Neuron (in vitro differentiated cells): Measurements from ENCODE around the gene DUSP2.
A peak's percentile ranks its signal among the peaks of the same experiment; 100 is the strongest.
"Not testable (repeated sequence)": the region's sequence is repeated elsewhere in the genome, so short reads cannot be mapped to it uniquely, and the experiment has no call there.

Experiments used
- H2AFZ ChIP-seq: one replicate; pipeline ENCODE4 v1.6.1; 2013; ENCODE audit warnings: low read depth, mild to moderate bottlenecking, inconsistent platforms, low read length, moderate library complexity
- H3K27me3 ChIP-seq: one replicate; pipeline ENCODE4 v1.6.1; 2013; ENCODE audit warnings: low read length; ENCODE audit not compliant: insufficient read depth
- H3K36me3 ChIP-seq: one replicate; pipeline ENCODE4 v1.6.1; 2013; ENCODE audit warnings: low read length; ENCODE audit not compliant: insufficient read depth
- H3K4me1 ChIP-seq: one replicate; pipeline ENCODE4 v1.6.1; 2013; ENCODE audit warnings: low read length; ENCODE audit not compliant: insufficient read depth
- H3K4me3 ChIP-seq: 2 replicates; pipeline ENCODE4 v1.5.1; 2013; ENCODE audit warnings: mild to moderate bottlenecking, low read length, moderate library complexity
- H3K9me3 ChIP-seq: one replicate; pipeline ENCODE4 v1.6.1; 2013; ENCODE audit warnings: low read length

Gene DUSP2

DNA sequence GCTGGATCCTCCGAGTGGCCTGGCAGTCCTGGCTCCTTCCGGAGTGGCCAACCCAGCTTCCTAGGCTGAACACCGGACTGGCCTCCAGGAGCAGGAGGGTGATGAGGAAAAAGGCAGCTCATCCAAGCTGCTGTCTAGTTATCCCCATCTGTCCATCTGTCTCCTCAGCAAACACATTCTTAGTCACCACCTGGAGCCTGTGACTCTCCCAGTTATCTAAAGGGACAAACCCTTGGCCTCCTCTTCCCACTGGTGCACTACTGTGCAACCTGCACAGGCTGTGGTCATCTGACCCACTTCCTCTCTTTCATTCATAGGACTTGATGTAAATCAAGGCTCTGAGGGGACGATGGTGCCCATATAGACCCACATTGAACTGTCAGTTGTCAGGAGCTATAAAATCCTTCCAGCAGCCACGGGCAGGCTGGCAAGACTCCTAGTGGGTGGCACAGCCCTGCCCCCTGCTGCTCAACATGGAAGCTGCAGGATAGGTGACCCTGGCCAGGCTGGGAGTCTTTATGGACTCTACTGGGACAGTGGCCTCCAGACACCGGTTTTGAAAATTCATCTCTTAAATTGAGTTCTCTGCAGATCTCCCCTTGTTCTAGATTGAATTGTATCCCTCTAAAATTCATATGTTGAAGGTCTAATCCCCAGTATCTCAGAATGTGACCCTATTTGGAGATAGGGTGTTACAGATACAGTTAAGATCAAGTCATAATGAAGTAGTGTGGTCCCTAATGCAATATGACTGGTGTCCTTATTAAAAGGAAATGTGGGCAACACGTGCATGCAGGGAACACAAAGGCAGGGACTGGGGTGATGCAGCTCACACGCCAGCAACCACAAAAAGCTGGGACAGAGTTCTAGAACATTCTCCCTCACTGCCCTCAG lies 29.3 kb upstream of the DUSP2 start:
- Histone ChIP-seq H3K27me3 (no peaks in the 10 kb centered on the region), H2AFZ (no peak overlapping the region), H3K9me3 (no peaks in the 10 kb centered on the region), H3K4me1 (no peaks in the 10 kb centered on the region), H3K4me3 (no peak overlapping the region), H3K36me3 (no peaks in the 10 kb centered on the region)

DNA sequence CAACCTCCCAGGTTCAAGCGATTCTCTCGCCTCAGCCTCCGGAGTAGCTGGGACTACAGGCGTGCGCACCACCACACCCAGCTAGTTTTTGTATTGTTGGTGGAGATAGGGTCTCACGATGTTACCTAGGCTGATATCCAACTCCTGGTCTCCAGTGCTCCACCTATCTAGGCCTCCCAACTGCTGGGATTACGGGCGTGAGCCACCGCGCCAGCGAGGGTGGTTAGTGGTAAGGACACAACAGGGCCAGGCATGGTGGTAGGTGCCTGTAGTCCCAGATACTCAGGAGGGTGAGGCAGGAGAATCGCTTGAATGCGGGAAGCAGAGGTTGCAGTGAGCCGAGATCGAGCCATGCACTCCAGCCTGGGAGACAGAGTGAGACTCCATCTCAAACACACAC lies 26.6 kb upstream of the DUSP2 start:
- no peaks in the 10 kb centered on the region for H3K27me3 ChIP-seq
- H3K4me1 ChIP-seq, result no peaks in the 10 kb centered on the region
- H3K36me3 ChIP-seq, result no peaks in the 10 kb centered on the region
- no peak overlapping the region for H3K4me3 ChIP-seq
- H3K9me3 ChIP-seq, result no peaks in the 10 kb centered on the region
- no peak overlapping the region for H2AFZ ChIP-seq

DNA sequence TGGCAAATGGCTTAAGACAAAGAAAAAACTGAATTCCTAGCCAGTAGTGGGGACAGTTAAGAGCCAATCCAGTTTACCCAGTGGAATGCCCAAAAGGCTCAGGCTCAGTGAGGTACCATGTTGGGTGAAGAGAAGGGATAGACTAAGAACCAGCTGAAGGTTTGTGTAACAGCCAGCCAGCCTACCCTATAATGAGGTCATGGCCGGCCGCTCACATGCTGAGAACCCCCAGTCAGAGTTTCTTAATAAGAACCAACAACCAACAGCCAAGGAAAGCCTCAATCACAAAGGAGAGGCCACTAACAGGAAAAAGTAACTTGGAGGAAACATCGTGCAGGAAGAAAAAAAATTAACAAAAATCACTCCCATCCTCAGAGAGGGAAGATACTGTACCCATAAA lies 25.4 kb upstream of the DUSP2 start:
- no peak overlapping the region for H3K4me3 ChIP-seq
- H3K36me3 ChIP-seq, result no peaks in the 10 kb centered on the region
- no peaks in the 10 kb centered on the region for H3K4me1 ChIP-seq
- no peak overlapping the region for H2AFZ ChIP-seq
- H3K27me3 ChIP-seq, result no peaks in the 10 kb centered on the region
- no peaks in the 10 kb centered on the region for H3K9me3 ChIP-seq

DNA sequence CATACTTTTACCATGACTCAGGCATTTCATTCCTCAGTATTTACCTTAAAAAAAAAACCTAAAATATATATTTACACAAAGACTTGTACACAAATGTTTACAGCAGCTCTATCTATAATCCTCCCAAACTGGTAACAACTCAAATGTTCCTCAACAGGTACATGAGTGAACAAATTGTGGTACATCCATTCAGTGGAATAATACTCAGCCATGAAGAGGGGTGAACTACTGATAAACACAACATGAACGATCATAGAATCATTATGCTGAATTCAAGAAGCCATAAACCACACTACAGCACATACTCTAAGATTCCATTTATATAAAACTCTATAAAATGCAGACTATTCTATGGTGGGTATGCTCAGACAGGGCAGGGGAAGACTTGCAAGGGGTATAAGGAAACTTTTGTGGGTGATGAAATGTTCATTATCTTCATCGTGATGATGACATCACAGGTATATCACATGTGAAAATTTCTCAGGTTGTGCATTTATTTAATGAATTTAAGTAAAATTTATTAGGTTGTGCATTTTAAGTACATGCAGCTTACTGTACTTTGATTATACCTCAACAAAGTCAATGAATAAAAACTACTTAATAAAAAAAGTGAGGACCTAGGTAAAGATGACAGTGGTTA lies 24.7 kb upstream of the DUSP2 start:
- no peak overlapping the region for H3K4me3 ChIP-seq
- no peaks in the 10 kb centered on the region for H3K4me1 ChIP-seq
- H3K27me3 ChIP-seq, result no peaks in the 10 kb centered on the region
- H2AFZ ChIP-seq, result no peak overlapping the region
- no peaks in the 10 kb centered on the region for H3K9me3 ChIP-seq
- H3K36me3 ChIP-seq, result no peaks in the 10 kb centered on the region

DNA sequence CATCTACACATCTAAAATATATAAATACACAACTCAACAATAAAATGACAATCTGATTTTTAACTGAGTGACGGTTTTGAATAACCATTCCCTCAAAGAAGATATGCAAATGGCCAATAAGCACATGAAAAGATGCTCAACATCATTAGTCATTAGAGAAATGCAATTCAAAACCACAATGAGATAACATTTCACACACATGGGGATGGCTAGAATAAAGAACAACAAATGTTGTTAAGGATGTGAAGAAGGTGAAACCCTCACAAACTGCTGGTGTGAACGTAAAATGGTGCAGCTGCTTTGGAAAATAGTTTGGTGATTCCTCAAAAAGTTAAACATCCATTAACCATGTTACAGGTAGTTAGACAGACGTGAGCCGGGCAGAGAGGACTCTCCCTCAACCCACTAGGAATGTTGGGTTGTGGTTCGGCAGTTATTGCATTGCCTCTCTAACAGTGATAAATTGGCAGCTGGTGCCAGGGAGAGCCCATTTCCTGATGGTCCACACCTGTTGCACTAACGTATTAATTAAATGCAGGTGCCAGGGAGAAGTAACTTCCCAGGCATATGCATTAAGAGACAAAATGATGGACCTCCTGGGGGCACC lies 22.3 kb upstream of the DUSP2 start:
- Histone ChIP-seq H3K9me3 (no peaks in the 10 kb centered on the region), H3K4me1 (no peaks in the 10 kb centered on the region), H3K36me3 (no peaks in the 10 kb centered on the region), H3K27me3 (no peaks in the 10 kb centered on the region), H2AFZ (no peak overlapping the region), H3K4me3 (no peak overlapping the region)

DNA sequence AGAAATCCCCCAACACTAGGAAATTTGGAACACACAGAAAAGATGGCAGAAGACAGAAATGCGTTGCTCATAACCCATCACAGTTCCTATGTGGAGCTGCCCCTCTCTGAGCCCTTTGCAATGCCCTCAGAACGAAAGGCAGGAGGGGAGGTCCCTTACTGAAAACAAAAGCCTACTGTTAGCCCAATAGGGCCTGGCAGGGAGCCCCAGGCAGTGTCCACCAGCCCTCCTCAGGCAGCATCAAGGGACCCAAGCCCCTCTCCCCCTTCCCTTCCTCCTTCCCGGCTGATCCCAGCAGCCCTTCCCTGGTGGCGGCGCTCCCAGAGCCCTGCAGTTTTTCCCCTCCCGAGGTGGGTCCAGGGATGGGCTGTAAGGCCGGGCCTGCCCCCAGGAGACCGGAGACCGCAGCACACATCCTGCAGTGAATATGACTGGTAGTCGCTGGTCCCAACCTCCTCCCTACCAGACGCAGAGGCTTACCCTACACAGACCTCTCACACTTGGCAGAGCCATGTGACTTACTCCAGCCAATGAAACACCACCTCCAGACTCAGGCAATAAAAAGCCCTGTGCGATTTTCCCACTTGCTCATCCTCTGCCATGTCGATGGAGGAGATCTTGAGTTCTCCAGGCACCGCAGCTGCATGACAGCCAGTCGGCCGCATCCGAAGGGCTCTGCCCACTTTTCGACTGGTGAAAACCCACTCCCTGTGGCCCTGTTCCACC lies 19.4 kb upstream of the DUSP2 start:
- H3K4me1 ChIP-seq, result no peaks in the 10 kb centered on the region
- H3K9me3 ChIP-seq, result no peaks in the 10 kb centered on the region
- no peak overlapping the region for H3K4me3 ChIP-seq
- H3K27me3 ChIP-seq, result no peaks in the 10 kb centered on the region
- no peaks in the 10 kb centered on the region for H3K36me3 ChIP-seq
- H2AFZ ChIP-seq, result no peak overlapping the region

DNA sequence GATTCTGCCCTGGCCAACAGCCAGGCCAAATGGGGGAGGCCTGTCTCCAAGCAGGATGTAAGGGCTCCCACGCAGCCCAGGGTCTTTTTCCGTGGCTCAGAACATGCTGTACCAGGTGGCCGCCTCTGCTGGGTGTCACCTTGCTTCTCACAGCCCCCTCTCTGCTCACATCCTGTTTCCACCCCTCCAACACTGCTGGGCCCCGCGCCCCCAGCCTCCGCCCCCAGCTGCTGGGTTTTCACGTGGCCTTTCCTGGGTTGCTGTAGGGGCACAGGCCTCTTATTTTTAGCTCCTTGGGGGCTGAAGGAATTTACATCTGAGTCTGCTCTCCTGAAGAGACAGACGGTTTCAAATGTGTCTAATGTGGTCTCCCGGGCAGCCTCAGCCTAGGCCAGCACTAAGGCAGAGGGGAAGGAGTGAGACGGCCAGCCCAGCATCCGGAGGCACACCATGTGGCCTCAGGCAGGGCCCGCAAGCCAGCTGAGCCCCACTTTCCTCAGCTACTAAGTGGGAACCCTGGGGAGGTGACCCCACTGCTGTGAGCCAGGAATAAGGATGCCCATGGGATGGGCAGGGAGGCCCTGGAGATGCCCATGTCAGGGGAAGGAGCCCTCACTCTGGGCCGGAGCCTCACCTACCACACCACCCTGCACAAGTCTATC lies 18.7 kb upstream of the DUSP2 start:
- H3K27me3 ChIP-seq, result no peaks in the 10 kb centered on the region
- H3K4me3 ChIP-seq, result no peak overlapping the region
- peak overlapping the region; percentile 41 for H2AFZ ChIP-seq
- no peaks in the 10 kb centered on the region for H3K36me3 ChIP-seq
- H3K4me1 ChIP-seq, result no peaks in the 10 kb centered on the region
- no peaks in the 10 kb centered on the region for H3K9me3 ChIP-seq

DNA sequence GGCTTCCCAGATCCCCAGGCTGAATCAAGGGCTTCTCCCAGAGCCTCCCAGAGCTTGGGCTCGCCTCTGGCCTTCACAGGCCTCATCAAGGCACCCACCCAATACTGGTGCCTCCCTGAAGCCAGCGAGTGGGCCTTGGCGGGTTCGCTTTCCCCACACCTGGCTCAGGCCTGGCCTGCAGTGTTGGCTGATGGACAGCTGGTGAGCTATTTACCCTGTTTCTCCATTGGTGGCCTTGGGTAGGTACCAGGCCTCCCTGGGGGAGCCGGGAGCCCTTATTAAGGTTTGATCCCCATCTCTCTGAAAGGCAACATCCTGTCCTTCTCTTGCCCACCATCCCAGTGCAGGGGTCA lies 18.2 kb upstream of the DUSP2 start:
- Histone ChIP-seq H3K4me3 (no peak overlapping the region), H3K36me3 (no peaks in the 10 kb centered on the region), H2AFZ (peak overlapping the region; percentile 41), H3K9me3 (no peaks in the 10 kb centered on the region), H3K27me3 (no peaks in the 10 kb centered on the region), H3K4me1 (no peaks in the 10 kb centered on the region)

DNA sequence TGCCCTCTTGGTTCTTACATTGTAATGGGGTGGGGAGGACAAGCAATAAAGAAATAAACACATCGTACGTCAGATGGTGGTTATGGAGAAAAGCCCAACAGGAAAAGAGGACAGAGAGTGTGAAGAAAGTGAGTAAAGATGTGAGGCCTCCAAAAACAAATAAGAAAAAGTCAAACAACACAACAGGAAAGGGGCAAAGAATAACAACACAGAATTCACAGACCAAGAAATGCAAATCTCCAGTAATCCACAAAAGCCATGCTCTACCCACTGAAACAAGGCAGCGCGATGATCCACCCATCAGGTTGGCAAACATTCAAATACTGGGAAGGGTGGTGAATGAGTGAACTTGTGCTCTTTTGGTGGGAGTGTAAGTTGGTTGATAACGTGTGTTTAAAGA lies 16.7 kb upstream of the DUSP2 start:
- Histone ChIP-seq H3K9me3 (no peaks in the 10 kb centered on the region), H3K4me1 (no peaks in the 10 kb centered on the region), H3K36me3 (no peaks in the 10 kb centered on the region), H3K27me3 (no peaks in the 10 kb centered on the region), H3K4me3 (no peak overlapping the region), H2AFZ (no peak overlapping the region)

DNA sequence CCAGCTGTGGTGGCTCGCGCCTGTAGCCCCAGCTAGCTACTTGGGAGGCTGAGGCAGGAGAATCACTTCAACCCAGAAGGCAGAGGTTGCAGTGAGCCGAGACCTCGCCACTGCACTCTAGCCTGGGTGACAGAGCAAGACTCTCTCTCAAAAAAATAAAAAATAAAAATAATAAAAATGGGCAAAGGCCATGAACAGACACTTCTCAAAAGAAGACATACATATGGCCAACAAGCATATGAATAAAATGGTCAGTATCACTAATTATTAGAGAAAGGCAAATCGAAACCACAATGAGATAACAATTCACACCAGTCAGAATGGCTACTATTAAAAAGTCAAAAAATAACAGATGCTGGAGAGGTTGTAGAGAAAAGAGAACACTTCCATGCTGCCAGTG lies 15.1 kb upstream of the DUSP2 start:
- H3K27me3 ChIP-seq, H3K4me1 ChIP-seq, H2AFZ ChIP-seq, H3K4me3 ChIP-seq, H3K36me3 ChIP-seq, H3K9me3 ChIP-seq: not testable (repeated sequence)

DNA sequence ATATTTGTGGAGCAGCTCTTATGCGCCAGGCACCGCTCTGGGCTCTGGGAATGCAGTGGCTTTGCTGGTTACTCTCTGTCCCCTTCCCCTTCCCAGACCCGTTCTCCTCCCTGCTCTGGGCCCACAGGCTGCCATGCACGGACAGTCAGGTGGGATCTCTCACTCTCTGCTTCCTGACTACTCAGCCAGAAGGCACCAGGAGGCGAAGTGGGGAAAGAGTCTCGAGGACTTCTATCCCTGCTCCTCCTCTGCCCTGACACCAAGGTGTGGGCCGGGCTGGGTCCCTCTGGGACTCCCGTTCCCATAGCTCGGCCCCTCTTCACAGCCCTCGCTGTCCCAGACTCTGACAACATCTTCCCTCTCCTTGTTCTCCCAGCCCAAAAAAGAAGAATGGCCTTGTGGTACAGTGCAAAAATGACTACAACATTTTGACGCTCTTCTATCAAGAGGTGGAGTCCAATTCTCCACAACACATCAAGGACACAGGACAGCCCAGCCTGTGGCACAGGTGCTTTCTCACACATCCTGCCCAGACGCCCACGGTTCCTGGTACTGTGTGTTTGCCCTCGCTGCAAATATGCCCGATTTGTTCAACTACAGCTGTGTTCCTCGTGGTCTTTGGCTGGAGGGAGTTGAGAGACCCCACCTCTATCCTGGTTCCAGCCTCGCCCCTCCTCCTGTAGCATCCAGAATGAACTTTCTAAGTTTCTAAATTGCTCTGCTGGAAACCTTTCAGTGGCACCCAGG lies 14.0 kb upstream of the DUSP2 start:
- H2AFZ ChIP-seq, result no peak overlapping the region
- no peaks in the 10 kb centered on the region for H3K36me3 ChIP-seq
- H3K9me3 ChIP-seq, result no peaks in the 10 kb centered on the region
- no peak overlapping the region for H3K4me3 ChIP-seq
- no peaks in the 10 kb centered on the region for H3K4me1 ChIP-seq
- no peaks in the 10 kb centered on the region for H3K27me3 ChIP-seq

DNA sequence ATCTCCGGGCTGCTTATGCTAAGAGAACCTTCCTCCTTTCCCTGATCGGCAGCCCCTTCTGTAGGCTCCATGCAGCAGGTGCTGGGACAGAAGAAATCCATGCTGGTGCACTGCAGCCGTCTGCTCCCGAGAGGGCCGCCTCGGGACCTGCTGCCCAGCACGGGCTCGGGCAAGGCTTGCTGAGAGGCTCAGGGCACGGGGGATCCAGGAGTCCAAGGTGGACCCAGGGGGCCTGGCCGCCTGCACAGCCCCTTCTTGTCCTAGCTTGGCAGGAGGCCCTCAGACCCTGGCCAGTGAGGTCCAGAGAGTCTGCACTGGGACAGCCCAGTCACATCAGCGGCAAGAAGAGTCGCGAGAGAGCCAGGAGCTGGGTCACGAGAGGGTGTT lies 13.3 kb upstream of the DUSP2 start:
- H3K4me1 ChIP-seq, result peaks cover 5% of the 10 kb centered on the region
- no peak overlapping the region for H3K4me3 ChIP-seq
- H3K9me3 ChIP-seq, result no peaks in the 10 kb centered on the region
- no peaks in the 10 kb centered on the region for H3K36me3 ChIP-seq
- no peak overlapping the region for H2AFZ ChIP-seq
- no peaks in the 10 kb centered on the region for H3K27me3 ChIP-seq
